A549 (cell line): ENCODE measurements around the gene SSTR3. TPM values are rescaled to one million over a fixed set of nuclear protein-coding genes. Genes with fewer than 3 reads are reported as not detected.

Experiments
- ATAC-seq, 2 experiments: fragments of 200-7000 bp in 1 of 2; fragments of >200 bp in 1 of 2; cut with Nextera tagmentation in 1 of 2; cut with Tn5 transposase in 1 of 2; 3 replicates each; pipeline versions ENCODE4 v1.8.0 to v1.9.1; 2018 to 2020; ENCODE audit warnings: mild to moderate bottlenecking in 1 of 2, moderate library complexity in 1 of 2
- CTCF ChIA-PET: fragments of 300-600 bp; sonication (Branson Sonifier 250); formaldehyde crosslinking; extraction: SDS; loops from one replicate; lab custom pipeline; 2021; ENCODE audit warnings: antibody characterized with exemption, inconsistent platforms; lab: Yijun Ruan, JAX
- POLR2A ChIA-PET: fragments of 350-600 bp; formaldehyde crosslinking; extraction: SDS; loops from one replicate; lab custom pipeline; 2021; ENCODE audit warnings: antibody characterized with exemption, inconsistent platforms; lab: Yijun Ruan, JAX
- DNase-seq, 2 experiments: peaks; one replicate each; pipeline versions ENCODE4 v3.0.0 to v3.0.0-alpha.2; 2011 to 2016; ENCODE audit warnings: low read depth in 1 of 2, low spot score in 1 of 2
- FAIRE-seq: peaks from 2 replicates; lab custom pipeline; 2011; peaks lifted over from hg19 to GRCh38; lab: Jason Lieb, UNC
- H3K27ac ChIP-seq, 2 experiments: fragments of >200 bp; sonication (Bioruptor Twin); formaldehyde crosslinking; 3 replicates each; pipeline ENCODE4 v1.5.1; 2016 to 2017
- H3K4me1 ChIP-seq: fragments of >200 bp; sonication (Bioruptor Twin); formaldehyde crosslinking; 3 replicates; pipeline ENCODE4 v1.6.1; 2016
- H3K4me2 ChIP-seq: fragments of >200 bp; sonication (Bioruptor Twin); formaldehyde crosslinking; 3 replicates; pipeline ENCODE4 v1.6.1; 2016
- H3K4me3 ChIP-seq: fragments of >200 bp; sonication (Bioruptor Twin); formaldehyde crosslinking; 3 replicates; pipeline ENCODE4 v1.5.1; 2016
- H3K9me3 ChIP-seq: fragments of >200 bp; sonication (Bioruptor Twin); formaldehyde crosslinking; 3 replicates; pipeline ENCODE4 v1.6.1; 2016
- BHLHE40 ChIP-seq: IDR thresholded peaks from 2 replicates; pipeline ENCODE4 v1.6.1; 2012; ENCODE audit warnings: low read depth, low read length, inconsistent platforms
- CHD2 ChIP-seq: fragments of 150-350 bp; IDR thresholded peaks from 2 replicates; pipeline ENCODE4 v1.6.1; 2014; ENCODE audit warnings: low read length; ENCODE audit not compliant: partially characterized antibody
- CTCF ChIP-seq: fragments of >200 bp; sonication (Bioruptor Twin); formaldehyde crosslinking; IDR thresholded peaks from 3 replicates; pipeline ENCODE4 v1.5.1; 2016
- ESRRA ChIP-seq: fragments of 150-350 bp; IDR thresholded peaks from 2 replicates; pipeline ENCODE4 v1.6.1; 2014; ENCODE audit warnings: mild to moderate bottlenecking, low read length, borderline replicate concordance
- FOSB ChIP-seq: fragments of 250-450 bp; sonication (Bioruptor Pico); IDR thresholded peaks from 2 replicates; pipeline ENCODE4 v1.5.0; 2020; ENCODE audit warnings: mild to moderate bottlenecking, moderate library complexity
- FOSL2 ChIP-seq, 2 experiments: fragments of 450-650 bp in 1 of 2; fragments of >200 bp in 1 of 2; sonication (Bioruptor Twin) in 1 of 2; formaldehyde crosslinking; IDR thresholded peaks; 2 replicates each; pipeline versions ENCODE4 v1.5.0 to v1.6.1; 2016 to 2020; ENCODE audit warnings: mild to moderate bottlenecking in 1 of 2, moderate library complexity in 1 of 2
- HDAC2 ChIP-seq: fragments of 200-600 bp; sonication (generic); IDR thresholded peaks from 2 replicates; pipeline ENCODE4 v1.6.1; 2016
- HOXA7 ChIP-seq: fragments of 250-450 bp; sonication (Bioruptor Pico); IDR thresholded peaks from 2 replicates; pipeline ENCODE4 v1.5.0; 2020; ENCODE audit warnings: mild to moderate bottlenecking, moderate library complexity
- HOXB13 ChIP-seq: fragments of 250-450 bp; sonication (Bioruptor Pico); IDR thresholded peaks from 2 replicates; pipeline ENCODE4 v1.5.0; 2020; ENCODE audit warnings: low read depth, mild to moderate bottlenecking, moderate library complexity
- JUN ChIP-seq, 2 experiments: fragments of >200 bp; sonication (Bioruptor Twin); formaldehyde crosslinking; IDR thresholded peaks; 2 replicates in 1 of 2; 3 replicates in 1 of 2; pipeline ENCODE4 v1.6.1; 2016 to 2017
- MAZ ChIP-seq: fragments of 150-350 bp; IDR thresholded peaks from 2 replicates; pipeline ENCODE4 v1.6.1; 2014; ENCODE audit warnings: antibody characterized with exemption, low read depth, low read length, borderline replicate concordance
- MYC ChIP-seq: IDR thresholded peaks from 2 replicates; pipeline ENCODE4 v1.6.1; 2012; ENCODE audit warnings: mild to moderate bottlenecking, inconsistent platforms, low read length, improper control_type of control experiment, borderline replicate concordance
- NPAS2 ChIP-seq: fragments of 250-450 bp; sonication (Bioruptor Pico); IDR thresholded peaks from 2 replicates; pipeline ENCODE4 v1.8.0; 2022; ENCODE audit warnings: mild to moderate bottlenecking, moderate library complexity, borderline replicate concordance
- POLR2A ChIP-seq: IDR thresholded peaks from 2 replicates; pipeline ENCODE4 v1.6.1; 2012; ENCODE audit warnings: mild to moderate bottlenecking, low read length
- POLR2AphosphoS2 ChIP-seq: conservative IDR thresholded peaks from 2 replicates; pipeline ENCODE4 v1.6.1; 2012; ENCODE audit warnings: low read length, improper control_type of control experiment, inconsistent platforms
- RCOR1 ChIP-seq: fragments of 150-350 bp; IDR thresholded peaks from 2 replicates; pipeline ENCODE4 v1.6.1; 2014; ENCODE audit warnings: antibody characterized with exemption, low read length, low read depth
- RFX5 ChIP-seq: fragments of 450-650 bp; IDR thresholded peaks from 2 replicates; pipeline ENCODE4 v1.7.1; 2014; ENCODE audit warnings: antibody characterized with exemption, mild to moderate bottlenecking, moderate library complexity
- RNF2 ChIP-seq: fragments of 200-600 bp; sonication (generic); IDR thresholded peaks from 2 replicates; pipeline ENCODE4 v1.6.1; 2016; ENCODE audit warnings: low read depth, mild to moderate bottlenecking, antibody characterized with exemption, moderate library complexity, borderline replicate concordance
- SMC3 ChIP-seq: fragments of >200 bp; sonication (Bioruptor Twin); formaldehyde crosslinking; IDR thresholded peaks from 3 replicates; pipeline ENCODE4 v1.6.1; 2018; ENCODE audit warnings: inconsistent platforms
- TFCP2L1 ChIP-seq: fragments of 250-450 bp; sonication (Bioruptor Pico); IDR thresholded peaks from 2 replicates; pipeline ENCODE4 v1.5.0; 2021; ENCODE audit warnings: mild to moderate bottlenecking
- USF2 ChIP-seq: fragments of 450-650 bp; IDR thresholded peaks from 2 replicates; pipeline ENCODE4 v1.6.1; 2014; ENCODE audit warnings: antibody characterized with exemption
- ZNF302 ChIP-seq: fragments of 250-450 bp; sonication (Bioruptor Pico); IDR thresholded peaks from 2 replicates; pipeline ENCODE4 v1.9.0; 2021; ENCODE audit warnings: inconsistent platforms, mild to moderate bottlenecking, moderate library complexity
- ZSCAN20 ChIP-seq: fragments of 250-450 bp; sonication (Bioruptor Pico); IDR thresholded peaks from 2 replicates; pipeline ENCODE4 v1.8.0; 2022; ENCODE audit warnings: mild to moderate bottlenecking, moderate library complexity
- WGBS: methylation state at CpG from one replicate; pipeline ENCODE4 v1.1.6; 2017; ENCODE audit errors: missing lambda C conversion rate; 5-methylcytosine and 5-hydroxymethylcytosine counted together
- polyA plus RNA-seq, 4 experiments: library from polyadenylated mRNA; depleted of rRNA in 3 of 4; stranded (reverse); fragments of >200 nt; fragmentation: RNase III in 1 of 4; extraction: RNeasy Plus Mini Kit Qiagen cat#74134 plus additional on column Dnase treatment in 1 of 4; gene quantifications; 2 replicates in 3 of 4; 3 replicates in 1 of 4; pipeline ENCODE4 v1.2.3, GENCODE V29; 2011 to 2017
- TF ChIP-seq, protein P1 (sequence below): fragments of 150-350 bp; IDR thresholded peaks from 2 replicates; pipeline ENCODE4 v1.6.1; 2014; ENCODE audit warnings: low read depth, mild to moderate bottlenecking, low read length
- TF ChIP-seq, protein P2 (sequence below): IDR thresholded peaks from 2 replicates; pipeline ENCODE4 v1.6.1; 2012
- TF ChIP-seq, protein P3 (sequence below): IDR thresholded peaks from 2 replicates; pipeline ENCODE4 v1.6.1; 2012; ENCODE audit warnings: low read depth, borderline replicate concordance
- TF ChIP-seq, protein P4 (sequence below): fragments of >200 bp; sonication (Bioruptor Twin); formaldehyde crosslinking; IDR thresholded peaks from 2 replicates; pipeline ENCODE4 v1.6.1; 2016

SSTR3 gene
- polyA plus RNA-seq, 2 of the 4 experiments (the other 2 are of a cell fraction) = not detected

GRCh38 chr22:37232140-37232998 lies 20.1 kb upstream of the SSTR3 start:
- ChIA-PET POLR2A (no interaction called here), CTCF (interaction anchor here (1.3 to 4.6 kb wide), 2 partner anchors 9 to 28 kb away, joined by 5 to 30 read pairs; no protein-coding TSS in a partner anchor)
- 84% methylated on average over 9 of the region's 15 CpGs for WGBS
- ATAC-seq (no peak), DNase-seq (no peak), FAIRE-seq (no peak)
- TF ChIP-seq HDAC2 (no peak), USF2 (no peak), RFX5 (no peak), RCOR1 (no peak), FOSL2 (IDR thresholded peaks at IDR 0.05) (no peak), FOSL2 (CRISPR knock-in tag; IDR thresholded peaks at IDR 0.05) (no peak), NPAS2 (no peak), CTCF (no peak), MAZ (no peak), RNF2 (no peak), CHD2 (no peak), ZSCAN20 (no peak), HOXA7 (CRISPR knock-in tag) (no peak)
- H3K4me2 ChIP-seq = no peak overlapping the region
- H3K9me3 ChIP-seq = no peaks in the 10 kb centered on the region
- H3K27ac ChIP-seq = no peak overlapping the region
- no peak overlapping the region for H3K4me3 ChIP-seq
- H3K4me1 ChIP-seq = peaks cover 26% of the 10 kb centered on the region

DNA sequence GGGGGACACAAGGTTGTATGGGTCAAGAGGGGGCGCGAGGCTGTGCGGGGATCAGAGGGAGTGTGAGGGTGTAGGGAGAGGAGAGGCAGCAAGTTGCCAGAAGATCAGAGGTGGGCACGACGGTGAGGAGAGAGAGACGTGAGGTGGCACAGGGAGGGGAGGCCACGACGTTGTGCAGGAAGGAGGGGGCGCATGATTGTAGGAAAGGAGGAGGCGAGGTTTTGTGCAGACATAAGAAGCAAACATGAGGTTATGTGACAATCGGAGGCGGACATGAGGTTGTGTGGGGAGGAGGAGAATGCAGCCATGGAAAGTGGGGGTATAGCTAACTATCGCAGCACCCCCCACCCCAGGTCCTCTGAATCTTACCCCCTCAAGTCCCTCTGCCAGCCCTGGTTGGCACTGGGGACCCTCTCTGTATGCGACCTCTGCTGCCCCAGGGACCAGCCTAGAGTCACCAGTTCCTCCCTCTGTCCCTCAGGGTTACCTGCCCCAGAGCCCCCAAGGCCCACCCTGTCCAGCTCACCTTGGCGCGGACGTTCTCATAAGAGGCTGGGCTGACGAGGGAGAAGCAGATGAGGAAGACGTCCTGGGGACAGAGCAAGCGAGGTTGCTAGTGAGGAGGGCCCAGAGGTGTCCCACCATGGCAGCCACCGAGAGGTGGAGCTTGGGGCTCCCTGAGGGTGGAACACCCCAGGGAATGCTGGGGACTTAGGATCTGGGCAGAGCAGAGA lies 19.3 kb upstream of the SSTR3 start:
- H3K4me3 ChIP-seq = no peak overlapping the region
- H3K4me1 ChIP-seq = peaks cover 26% of the 10 kb centered on the region
- ChIA-PET CTCF (interaction anchor here (1.3 to 4.6 kb wide), 2 partner anchors 9 to 29 kb away, joined by 5 to 30 read pairs; no protein-coding TSS in a partner anchor), POLR2A (no interaction called here)
- TF ChIP-seq, protein P1, sequence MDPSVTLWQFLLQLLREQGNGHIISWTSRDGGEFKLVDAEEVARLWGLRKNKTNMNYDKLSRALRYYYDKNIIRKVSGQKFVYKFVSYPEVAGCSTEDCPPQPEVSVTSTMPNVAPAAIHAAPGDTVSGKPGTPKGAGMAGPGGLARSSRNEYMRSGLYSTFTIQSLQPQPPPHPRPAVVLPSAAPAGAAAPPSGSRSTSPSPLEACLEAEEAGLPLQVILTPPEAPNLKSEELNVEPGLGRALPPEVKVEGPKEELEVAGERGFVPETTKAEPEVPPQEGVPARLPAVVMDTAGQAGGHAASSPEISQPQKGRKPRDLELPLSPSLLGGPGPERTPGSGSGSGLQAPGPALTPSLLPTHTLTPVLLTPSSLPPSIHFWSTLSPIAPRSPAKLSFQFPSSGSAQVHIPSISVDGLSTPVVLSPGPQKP = no peak
- TF ChIP-seq, protein P2, sequence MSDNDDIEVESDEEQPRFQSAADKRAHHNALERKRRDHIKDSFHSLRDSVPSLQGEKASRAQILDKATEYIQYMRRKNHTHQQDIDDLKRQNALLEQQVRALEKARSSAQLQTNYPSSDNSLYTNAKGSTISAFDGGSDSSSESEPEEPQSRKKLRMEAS = no peak
- TF ChIP-seq TFCP2L1 (CRISPR knock-in tag) (no peak), JUN (IDR thresholded peaks at IDR 0.05) (no peak), BHLHE40 (no peak), CHD2 (no peak), POLR2A (no peak), POLR2AphosphoS2 (no peak), HOXB13 (no peak), FOSB (CRISPR knock-in tag) (no peak), ESRRA (no peak), MYC (no peak), ZNF302 (no peak), CTCF (no peak), RFX5 (no peak), SMC3 (no peak), FOSL2 (IDR thresholded peaks at IDR 0.05) (no peak), FOSL2 (CRISPR knock-in tag; IDR thresholded peaks at IDR 0.05) (no peak), RCOR1 (no peak)
- TF ChIP-seq, protein P3, sequence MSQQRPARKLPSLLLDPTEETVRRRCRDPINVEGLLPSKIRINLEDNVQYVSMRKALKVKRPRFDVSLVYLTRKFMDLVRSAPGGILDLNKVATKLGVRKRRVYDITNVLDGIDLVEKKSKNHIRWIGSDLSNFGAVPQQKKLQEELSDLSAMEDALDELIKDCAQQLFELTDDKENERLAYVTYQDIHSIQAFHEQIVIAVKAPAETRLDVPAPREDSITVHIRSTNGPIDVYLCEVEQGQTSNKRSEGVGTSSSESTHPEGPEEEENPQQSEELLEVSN = no peak
- TF ChIP-seq, protein P4, sequence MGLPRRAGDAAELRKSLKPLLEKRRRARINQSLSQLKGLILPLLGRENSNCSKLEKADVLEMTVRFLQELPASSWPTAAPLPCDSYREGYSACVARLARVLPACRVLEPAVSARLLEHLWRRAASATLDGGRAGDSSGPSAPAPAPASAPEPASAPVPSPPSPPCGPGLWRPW = no peak
- 89% methylated on average over 21 of the region's 21 CpGs for WGBS
- H3K9me3 ChIP-seq = no peaks in the 10 kb centered on the region
- H3K27ac ChIP-seq = no peak overlapping the region; a peak in 1 of 6 replicates
- FAIRE-seq (no peak), DNase-seq (no peak), ATAC-seq (no peak)
- H3K4me2 ChIP-seq = no peak overlapping the region
